Measurements from ENCODE around the gene EPHB1. TPM values are rescaled to one million over a fixed set of nuclear protein-coding genes. Genes with fewer than 3 reads are reported as not detected.

The EPHB1 gene
- total RNA-seq, 1 experiment from 2014 or later = 7.0 TPM

- no peaks in the 10 kb centered on the region for H3K27me3 Mint-ChIP-seq (ENCODE audit: low read depth)
- TF ChIP-seq GRHL2 (CRISPR knock-in tag; IDR thresholded peaks at IDR 0.05; ENCODE audit: insufficient replicate concordance, severe bottlenecking) (no peak), NFYB (CRISPR knock-in tag; conservative IDR thresholded peaks at IDR 0.05; ENCODE audit: low read depth) (no peak), CBFB (CRISPR knock-in tag; IDR thresholded peaks at IDR 0.05; ENCODE audit: low read depth) (no peak), HMGXB4 (CRISPR knock-in tag; IDR thresholded peaks at IDR 0.05) (no peak), CREM (CRISPR knock-in tag; IDR thresholded peaks at IDR 0.05) (no peak), RORB (CRISPR knock-in tag; IDR thresholded peaks at IDR 0.05) (no peak), ZNF281 (CRISPR knock-in tag; IDR thresholded peaks at IDR 0.05) (no peak), SOX15 (CRISPR knock-in tag; IDR thresholded peaks at IDR 0.05) (no peak), JUN (CRISPR knock-in tag; IDR thresholded peaks at IDR 0.05) (no peak), ZNF138 (CRISPR knock-in tag; conservative IDR thresholded peaks at IDR 0.05) (no peak), PRDM15 (CRISPR knock-in tag; IDR thresholded peaks at IDR 0.05) (no peak), TEAD1 (CRISPR knock-in tag; IDR thresholded peaks at IDR 0.05) (no peak), ZMAT4 (CRISPR knock-in tag; IDR thresholded peaks at IDR 0.05) (no peak), ETV6 (CRISPR knock-in tag; IDR thresholded peaks at IDR 0.05) (no peak), ZNF263 (CRISPR knock-in tag; IDR thresholded peaks at IDR 0.05; ENCODE audit: low read depth) (no peak), CREB1 (CRISPR knock-in tag; IDR thresholded peaks at IDR 0.05) (no peak), FOXJ3 (CRISPR knock-in tag; IDR thresholded peaks at IDR 0.05; ENCODE audit: borderline replicate concordance) (no peak), ZBTB21 (CRISPR knock-in tag; IDR thresholded peaks at IDR 0.05; ENCODE audit: borderline replicate concordance) (no peak)
- TF ChIP-seq, protein P1, sequence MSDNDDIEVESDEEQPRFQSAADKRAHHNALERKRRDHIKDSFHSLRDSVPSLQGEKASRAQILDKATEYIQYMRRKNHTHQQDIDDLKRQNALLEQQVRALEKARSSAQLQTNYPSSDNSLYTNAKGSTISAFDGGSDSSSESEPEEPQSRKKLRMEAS (CRISPR knock-in tag; IDR thresholded peaks at IDR 0.05) = no peak
- TF ChIP-seq, protein P2, sequence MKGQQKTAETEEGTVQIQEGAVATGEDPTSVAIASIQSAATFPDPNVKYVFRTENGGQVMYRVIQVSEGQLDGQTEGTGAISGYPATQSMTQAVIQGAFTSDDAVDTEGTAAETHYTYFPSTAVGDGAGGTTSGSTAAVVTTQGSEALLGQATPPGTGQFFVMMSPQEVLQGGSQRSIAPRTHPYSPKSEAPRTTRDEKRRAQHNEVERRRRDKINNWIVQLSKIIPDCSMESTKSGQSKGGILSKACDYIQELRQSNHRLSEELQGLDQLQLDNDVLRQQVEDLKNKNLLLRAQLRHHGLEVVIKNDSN (CRISPR knock-in tag; IDR thresholded peaks at IDR 0.05) = no peak
- peaks cover 29% of the 10 kb centered on the region for H3K4me1 Mint-ChIP-seq
- no peak overlapping the region for H3K27ac Mint-ChIP-seq
- H3K36me3 Mint-ChIP-seq = peaks cover 11% of the 10 kb centered on the region
- ChIA-PET POLR2A (no interaction called here), CTCF (interaction anchor here (0.6 to 6.6 kb wide), 9 partner anchors 8 to 485 kb away, joined by 4 to 65 read pairs (median 11); partner anchors contain the start of gene EPHB1)
- ATAC-seq (no peak), DNase-seq (ENCODE audit: low spot score) (no peak)
- H3K4me3 Mint-ChIP-seq = no peak overlapping the region
- H3K9me3 Mint-ChIP-seq = peaks cover 19% of the 10 kb centered on the region
Measured at GRCh38 chr3:135238871-135239614, 444.0 kb downstream of the EPHB1 start.
